Omental fat pad (tissue), 4 donors: ENCODE data around the gene SLC7A8. TPM values are rescaled to one million over a fixed set of nuclear protein-coding genes. Genes with fewer than 3 reads are reported as not detected.

Experiments
- ATAC-seq: fragments of 150-250 bp; one replicate; pipeline ENCODE4 v1.9.1; 2016; ENCODE audit warnings: mild to moderate bottlenecking, moderate library complexity; ENCODE audit not compliant: low FRiP score
- DNase-seq: peaks from one replicate; pipeline ENCODE4 v3.0.0-alpha.2; 2019; ENCODE audit warnings: low spot score
- CTCF ChIP-seq, 3 donors: fragments of 450-650 bp; IDR thresholded peaks; one replicate each; pipeline ENCODE4 v1.5.1; 2016 to 2017; ENCODE audit warnings: antibody characterized with exemption in 3 of 3, mild to moderate bottlenecking in 3 of 3, moderate library complexity in 2 of 3
- total RNA-seq, 4 donors: library from RNA; depleted of rRNA; stranded (reverse); fragments of >200 nt; gene quantifications; one replicate each; pipeline ENCODE4 v1.1.0, GENCODE V29; 2016

Gene SLC7A8
- total RNA-seq, 4 donors from 2014 or later = 40.2 to 106 (median 92.1) TPM

- no peak for TF ChIP-seq CTCF (IDR thresholded peaks at IDR 0.05)
- ATAC-seq = no peak
- DNase-seq = no peak
These were observed 2.0 kb downstream of the SLC7A8 start for GRCh38 chr14:23181453-23181852.

GRCh38 chr14:23177181-23177580 is 6.3 kb downstream of the SLC7A8 start:
- no peak for DNase-seq
- ATAC-seq = no peak
- no peak for TF ChIP-seq CTCF (IDR thresholded peaks at IDR 0.05)

- DNase-seq (no peak), ATAC-seq (no peak)
- no peak for TF ChIP-seq CTCF (IDR thresholded peaks at IDR 0.05)
These were observed 7.6 kb downstream of the SLC7A8 start for GRCh38 chr14:23175823-23176222.

GRCh38 chr14:23174296-23175184 is 8.9 kb downstream of the SLC7A8 start:
- TF ChIP-seq CTCF (IDR thresholded peaks at IDR 0.05) = no peak
- ATAC-seq (peak; percentile 85), DNase-seq (no peak)

GRCh38 chr14:23173796-23174195 is 9.7 kb downstream of the SLC7A8 start:
- ATAC-seq = no peak
- no peak for TF ChIP-seq CTCF (IDR thresholded peaks at IDR 0.05)
- no peak for DNase-seq

GRCh38 chr14:23173031-23173430 is 10.4 kb downstream of the SLC7A8 start:
- ATAC-seq (no peak), DNase-seq (no peak)
- TF ChIP-seq CTCF (IDR thresholded peaks at IDR 0.05) = no peak

- DNase-seq = no peak
- no peak for ATAC-seq
- TF ChIP-seq CTCF (IDR thresholded peaks at IDR 0.05) = no peak
These were observed 10.9 kb downstream of the SLC7A8 start for GRCh38 chr14:23172574-23172973.
